Testis (tissue), 2 donors: ENCODE measurements around the gene TYW1B.
"Not testable (repeated sequence)": the region's sequence is repeated elsewhere in the genome, so short reads cannot be mapped to it uniquely, and the experiment has no call there.

ENCODE experiments used
- CTCF ChIP-seq, 3 experiments: fragments of 450-650 bp in 2 of 3; fragments of 200-600 bp in 1 of 3; sonication (generic) in 1 of 3; IDR thresholded peaks; one replicate each; pipeline ENCODE4 v1.5.1; 2016 to 2019; ENCODE audit warnings: antibody characterized with exemption in 3 of 3, mild to moderate bottlenecking in 2 of 3, moderate library complexity in 1 of 3
- POLR2A ChIP-seq: fragments of 450-650 bp; IDR thresholded peaks from one replicate; pipeline ENCODE4 v1.6.1; 2017; ENCODE audit warnings: antibody characterized with exemption, mild to moderate bottlenecking, moderate library complexity

- not testable (repeated sequence) for TF ChIP-seq POLR2A; CTCF (IDR thresholded peaks at IDR 0.05)
Observed at GRCh38 chr7:72700548-72700947, 127.5 kb downstream of the TYW1B start.
